ENCODE measurements around the gene GPX2. TPM values are rescaled to one million over a fixed set of nuclear protein-coding genes. Genes with fewer than 3 reads are reported as not detected.

The GPX2 gene
- total and polyA plus RNA-seq, 10 of the 15 experiments (the other 5 are each of a cell fraction or from before 2014, with no cell fraction given), result not detected

GRCh38 chr14:64914237-64915028, 28.1 kb downstream of the GPX2 start, which contains the start of gene CHURC1 (continued):
- TF ChIP-seq CREM (IDR thresholded peaks at IDR 0.05; ENCODE audit: low read depth) (no peak), CBX3 (IDR thresholded peaks at IDR 0.05; ENCODE audit: borderline replicate concordance, low read depth) (no peak), USF2 (IDR thresholded peaks at IDR 0.05; ENCODE audit: borderline replicate concordance, low read depth, low read length) (no peak), MTA3 (IDR thresholded peaks at IDR 0.05; ENCODE audit: borderline replicate concordance, low read length) (no peak), ZNF384 (IDR thresholded peaks at IDR 0.05; ENCODE audit: borderline replicate concordance, low read depth, low read length) (no peak), POLR2A (IDR thresholded peaks at IDR 0.05; ENCODE audit: low read depth, low read length) (peak; percentile 96), PAX5 (IDR thresholded peaks at IDR 0.05; ENCODE audit: borderline replicate concordance, low read depth, low read length) (no peak), RUNX3 (IDR thresholded peaks at IDR 0.05; ENCODE audit: low read length) (peak; percentile 72), CEBPB (IDR thresholded peaks at IDR 0.05; ENCODE audit: borderline replicate concordance in 1 of 2, low read depth in 2 of 2, low read length in 2 of 2) (no peak), FOXK2 (IDR thresholded peaks at IDR 0.05) (no peak), IKZF1 (conservative IDR thresholded peaks at IDR 0.05) (peak; percentile 93), BRCA1 (IDR thresholded peaks at IDR 0.05; ENCODE audit: low read depth, low read length) (peak; percentile 83), MYC (IDR thresholded peaks at IDR 0.05; ENCODE audit: insufficient read depth, insufficient read length, insufficient replicate concordance, low read length, severe bottlenecking) (no peak), NR2C2 (IDR thresholded peaks at IDR 0.05; ENCODE audit: borderline replicate concordance, control insufficient read depth, insufficient read length, low read depth) (no peak), POU2F2 (IDR thresholded peaks at IDR 0.05; ENCODE audit: borderline replicate concordance, low read depth, low read length) (no peak; the same call in 2 of the 3 replicates), E4F1 (IDR thresholded peaks at IDR 0.05; ENCODE audit: borderline replicate concordance, partially characterized antibody) (peak; percentile 57), USF1 (IDR thresholded peaks at IDR 0.05; ENCODE audit: borderline replicate concordance, extremely low read length, insufficient read depth, low read depth, low read length) (no peak), ZBED1 (IDR thresholded peaks at IDR 0.05; ENCODE audit: borderline replicate concordance) (peak; percentile 83; the same call in 1 of the 2 replicates)
- TF ChIP-seq, protein P1, sequence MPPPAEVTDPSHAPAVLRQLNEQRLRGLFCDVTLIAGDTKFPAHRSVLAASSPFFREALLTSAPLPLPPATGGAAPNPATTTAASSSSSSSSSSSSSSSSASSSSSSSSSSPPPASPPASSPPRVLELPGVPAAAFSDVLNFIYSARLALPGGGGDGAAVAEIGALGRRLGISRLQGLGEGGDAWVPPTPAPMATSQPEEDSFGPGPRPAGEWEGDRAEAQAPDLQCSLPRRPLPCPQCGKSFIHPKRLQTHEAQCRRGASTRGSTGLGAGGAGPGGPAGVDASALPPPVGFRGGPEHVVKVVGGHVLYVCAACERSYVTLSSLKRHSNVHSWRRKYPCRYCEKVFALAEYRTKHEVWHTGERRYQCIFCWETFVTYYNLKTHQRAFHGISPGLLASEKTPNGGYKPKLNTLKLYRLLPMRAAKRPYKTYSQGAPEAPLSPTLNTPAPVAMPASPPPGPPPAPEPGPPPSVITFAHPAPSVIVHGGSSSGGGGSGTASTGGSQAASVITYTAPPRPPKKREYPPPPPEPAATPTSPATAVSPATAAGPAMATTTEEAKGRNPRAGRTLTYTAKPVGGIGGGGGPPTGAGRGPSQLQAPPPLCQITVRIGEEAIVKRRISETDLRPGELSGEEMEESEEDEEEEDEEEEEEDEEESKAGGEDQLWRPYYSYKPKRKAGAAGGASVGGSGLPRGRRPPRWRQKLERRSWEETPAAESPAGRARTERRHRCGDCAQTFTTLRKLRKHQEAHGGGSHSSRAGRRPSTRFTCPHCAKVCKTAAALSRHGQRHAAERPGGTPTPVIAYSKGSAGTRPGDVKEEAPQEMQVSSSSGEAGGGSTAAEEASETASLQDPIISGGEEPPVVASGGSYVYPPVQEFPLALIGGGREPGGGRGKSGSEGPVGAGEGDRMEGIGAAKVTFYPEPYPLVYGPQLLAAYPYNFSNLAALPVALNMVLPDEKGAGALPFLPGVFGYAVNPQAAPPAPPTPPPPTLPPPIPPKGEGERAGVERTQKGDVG (CRISPR knock-in tag; IDR thresholded peaks at IDR 0.05), result no peak
- TF ChIP-seq, protein P2, sequence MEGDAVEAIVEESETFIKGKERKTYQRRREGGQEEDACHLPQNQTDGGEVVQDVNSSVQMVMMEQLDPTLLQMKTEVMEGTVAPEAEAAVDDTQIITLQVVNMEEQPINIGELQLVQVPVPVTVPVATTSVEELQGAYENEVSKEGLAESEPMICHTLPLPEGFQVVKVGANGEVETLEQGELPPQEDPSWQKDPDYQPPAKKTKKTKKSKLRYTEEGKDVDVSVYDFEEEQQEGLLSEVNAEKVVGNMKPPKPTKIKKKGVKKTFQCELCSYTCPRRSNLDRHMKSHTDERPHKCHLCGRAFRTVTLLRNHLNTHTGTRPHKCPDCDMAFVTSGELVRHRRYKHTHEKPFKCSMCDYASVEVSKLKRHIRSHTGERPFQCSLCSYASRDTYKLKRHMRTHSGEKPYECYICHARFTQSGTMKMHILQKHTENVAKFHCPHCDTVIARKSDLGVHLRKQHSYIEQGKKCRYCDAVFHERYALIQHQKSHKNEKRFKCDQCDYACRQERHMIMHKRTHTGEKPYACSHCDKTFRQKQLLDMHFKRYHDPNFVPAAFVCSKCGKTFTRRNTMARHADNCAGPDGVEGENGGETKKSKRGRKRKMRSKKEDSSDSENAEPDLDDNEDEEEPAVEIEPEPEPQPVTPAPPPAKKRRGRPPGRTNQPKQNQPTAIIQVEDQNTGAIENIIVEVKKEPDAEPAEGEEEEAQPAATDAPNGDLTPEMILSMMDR (IDR thresholded peaks at IDR 0.05 in 2 of 3, conservative IDR thresholded peaks at IDR 0.05 in 1 of 3; ENCODE audit: control insufficient read depth in 2 of 3, extremely low read depth in 1 of 3, insufficient read depth in 1 of 3, low read depth in 3 of 3, low read length in 3 of 3), result no peak

Data from GM12878 (cell line).